Effector memory CD8-positive, alpha-beta T cell (primary cell): ENCODE results near the gene FAM131C.

Source experiments
- ATAC-seq: fragments of 150-1000 bp; cut with Tn5 transposase; replicated peaks from 2 replicates; pipeline ENCODE4 v1.10.0; 2021; ENCODE audit warnings: mild to moderate bottlenecking, moderate library complexity
- DNase-seq, 3 experiments: peaks; one replicate each; pipeline ENCODE4 v3.0.0; 2021
- H3K27ac Mint-ChIP-seq, 2 donors: one replicate each; pipeline ENCODE4 v1.8.0; 2022; ENCODE audit warnings: mild to moderate bottlenecking in 2 of 2, mixed read lengths in 2 of 2, moderate library complexity in 2 of 2
- H3K27me3 Mint-ChIP-seq, 2 donors: one replicate each; pipeline ENCODE4 v1.8.0; 2022; ENCODE audit warnings: mixed read lengths in 2 of 2
- H3K36me3 Mint-ChIP-seq: one replicate; pipeline ENCODE4 v1.8.0; 2022; ENCODE audit warnings: mild to moderate bottlenecking, moderate library complexity, mixed read lengths; ENCODE audit not compliant: insufficient read depth
- H3K4me1 Mint-ChIP-seq, 2 donors: one replicate each; pipeline ENCODE4 v1.8.0; 2022; ENCODE audit warnings: low read depth in 2 of 2, mixed read lengths in 2 of 2
- H3K4me3 Mint-ChIP-seq, 2 donors: one replicate each; pipeline ENCODE4 v1.8.0; 2022; ENCODE audit warnings: mild to moderate bottlenecking in 2 of 2, mixed read lengths in 2 of 2, moderate library complexity in 2 of 2
- H3K9me3 Mint-ChIP-seq, 2 donors: one replicate each; pipeline ENCODE4 v1.8.0; 2022; ENCODE audit warnings: mixed read lengths in 2 of 2

FAM131C gene

GRCh38 chr1:16092923-16093511 is 19.6 kb upstream of the FAM131C start:
- H3K36me3 Mint-ChIP-seq: peaks cover 7% of the 10 kb centered on the region
- peaks cover 0 to 4% of the 10 kb centered on the region in 2 donors for H3K4me1 Mint-ChIP-seq
- peaks cover 25 to 36% of the 10 kb centered on the region in 2 donors for H3K27me3 Mint-ChIP-seq
- ATAC-seq (no peak), DNase-seq (no peak)
- H3K4me3 Mint-ChIP-seq: no peak overlapping the region
- H3K9me3 Mint-ChIP-seq: no peaks in the 10 kb centered on the region
- H3K27ac Mint-ChIP-seq: no peak overlapping the region

GRCh38 chr1:16092097-16092922 is 18.9 kb upstream of the FAM131C start:
- H3K27ac Mint-ChIP-seq: peak overlapping the region in 1 of 2 donors; percentile 72
- H3K4me1 Mint-ChIP-seq: peaks cover 0 to 4% of the 10 kb centered on the region in 2 donors
- peaks cover 22 to 36% of the 10 kb centered on the region in 2 donors for H3K27me3 Mint-ChIP-seq
- H3K4me3 Mint-ChIP-seq: no peak overlapping the region
- H3K9me3 Mint-ChIP-seq: no peaks in the 10 kb centered on the region
- peaks cover 7% of the 10 kb centered on the region for H3K36me3 Mint-ChIP-seq
- ATAC-seq: no peak
- DNase-seq: no peak

- no peak for DNase-seq
- Mint-ChIP-seq H3K27ac (no peak overlapping the region), H3K27me3 (peaks cover 12 to 26% of the 10 kb centered on the region in 2 donors), H3K4me1 (peaks cover 0 to 4% of the 10 kb centered on the region in 2 donors), H3K4me3 (no peak overlapping the region), H3K9me3 (no peaks in the 10 kb centered on the region), H3K36me3 (peaks cover 7% of the 10 kb centered on the region)
- no peak for ATAC-seq
Observed at GRCh38 chr1:16091296-16091695, 17.8 kb upstream of the FAM131C start.

- no peak for DNase-seq
- no peak overlapping the region for H3K4me3 Mint-ChIP-seq
- H3K27ac Mint-ChIP-seq: no peak overlapping the region
- H3K4me1 Mint-ChIP-seq: peaks cover 0 to 4% of the 10 kb centered on the region in 2 donors
- peaks cover 2 to 15% of the 10 kb centered on the region in 2 donors for H3K27me3 Mint-ChIP-seq
- peaks cover 3% of the 10 kb centered on the region for H3K36me3 Mint-ChIP-seq
- no peaks in the 10 kb centered on the region for H3K9me3 Mint-ChIP-seq
- ATAC-seq: no peak
Observed at GRCh38 chr1:16090076-16090826, 16.8 kb upstream of the FAM131C start.

- no peaks in the 10 kb centered on the region for H3K9me3 Mint-ChIP-seq
- H3K27ac Mint-ChIP-seq: no peak overlapping the region
Observed at GRCh38 chr1:16088996-16089395, 15.5 kb upstream of the FAM131C start.

GRCh38 chr1:16088351-16088911 is 15.0 kb upstream of the FAM131C start:
- H3K27me3 Mint-ChIP-seq: peaks cover 0 to 11% of the 10 kb centered on the region in 2 donors
- DNase-seq (no peak), ATAC-seq (no peak)
- no peaks in the 10 kb centered on the region for H3K9me3 Mint-ChIP-seq
- H3K4me1 Mint-ChIP-seq: peaks cover 0 to 4% of the 10 kb centered on the region in 2 donors
- no peak overlapping the region for H3K4me3 Mint-ChIP-seq
- no peak overlapping the region for H3K27ac Mint-ChIP-seq
- H3K36me3 Mint-ChIP-seq: no peaks in the 10 kb centered on the region

More at GRCh38 chr1:16088996-16089395, 15.5 kb upstream of the FAM131C start:
- H3K4me3 Mint-ChIP-seq: no peak overlapping the region
- ATAC-seq (no peak), DNase-seq (no peak)
- H3K4me1 Mint-ChIP-seq: peaks cover 0 to 4% of the 10 kb centered on the region in 2 donors
- no peaks in the 10 kb centered on the region for H3K36me3 Mint-ChIP-seq
- H3K27me3 Mint-ChIP-seq: peaks cover 0 to 11% of the 10 kb centered on the region in 2 donors

- peaks cover 0 to 4% of the 10 kb centered on the region in 2 donors for H3K4me1 Mint-ChIP-seq
- H3K27me3 Mint-ChIP-seq: peaks cover 0 to 11% of the 10 kb centered on the region in 2 donors
- H3K36me3 Mint-ChIP-seq: no peaks in the 10 kb centered on the region
- peak overlapping the region in 1 of 2 donors; percentile 68 for H3K27ac Mint-ChIP-seq
- no peak for ATAC-seq
- H3K9me3 Mint-ChIP-seq: no peaks in the 10 kb centered on the region
- no peak for DNase-seq
- no peak overlapping the region for H3K4me3 Mint-ChIP-seq
Observed at GRCh38 chr1:16087733-16088132, 14.3 kb upstream of the FAM131C start.

- Mint-ChIP-seq H3K4me1 (peaks cover 2 to 6% of the 10 kb centered on the region in 2 donors), H3K27ac (no peak overlapping the region), H3K27me3 (no peaks in the 10 kb centered on the region), H3K36me3 (no peaks in the 10 kb centered on the region), H3K4me3 (no peak overlapping the region), H3K9me3 (no peaks in the 10 kb centered on the region)
- DNase-seq (no peak), ATAC-seq (no peak)
Observed at GRCh38 chr1:16085522-16085921, 12.1 kb upstream of the FAM131C start.

GRCh38 chr1:16083486-16083885 is 10.0 kb upstream of the FAM131C start:
- ATAC-seq: no peak
- H3K9me3 Mint-ChIP-seq: no peaks in the 10 kb centered on the region

GRCh38 chr1:16082283-16083038 is 9.0 kb upstream of the FAM131C start:
- peaks cover 10 to 13% of the 10 kb centered on the region in 2 donors for H3K4me1 Mint-ChIP-seq
- no peak overlapping the region for H3K4me3 Mint-ChIP-seq

More at GRCh38 chr1:16083486-16083885, 10.0 kb upstream of the FAM131C start:
- no peak for DNase-seq
- H3K27me3 Mint-ChIP-seq: no peaks in the 10 kb centered on the region
- H3K4me3 Mint-ChIP-seq: no peak overlapping the region
- H3K4me1 Mint-ChIP-seq: peaks cover 10 to 13% of the 10 kb centered on the region in 2 donors
- H3K27ac Mint-ChIP-seq: no peak overlapping the region
- H3K36me3 Mint-ChIP-seq: no peaks in the 10 kb centered on the region

GRCh38 chr1:16081636-16082035 is 8.2 kb upstream of the FAM131C start:
- H3K36me3 Mint-ChIP-seq: no peaks in the 10 kb centered on the region
- H3K27ac Mint-ChIP-seq: no peak overlapping the region
- ATAC-seq (no peak), DNase-seq (no peak)
- H3K9me3 Mint-ChIP-seq: no peaks in the 10 kb centered on the region
- H3K4me3 Mint-ChIP-seq: no peak overlapping the region
- H3K4me1 Mint-ChIP-seq: peaks cover 10 to 13% of the 10 kb centered on the region in 2 donors
- H3K27me3 Mint-ChIP-seq: no peaks in the 10 kb centered on the region

More at GRCh38 chr1:16082283-16083038, 9.0 kb upstream of the FAM131C start:
- ATAC-seq (peak; percentile 25), DNase-seq (peak; percentile 60 to 66 (median 65))
- Mint-ChIP-seq H3K36me3 (no peaks in the 10 kb centered on the region), H3K27me3 (no peaks in the 10 kb centered on the region), H3K27ac (peak overlapping the region in 1 of 2 donors; percentile 38), H3K9me3 (no peaks in the 10 kb centered on the region)

- peaks cover 10 to 13% of the 10 kb centered on the region in 2 donors for H3K4me1 Mint-ChIP-seq
- no peaks in the 10 kb centered on the region for H3K9me3 Mint-ChIP-seq
- no peak for DNase-seq
- H3K27me3 Mint-ChIP-seq: no peaks in the 10 kb centered on the region
- no peak overlapping the region for H3K4me3 Mint-ChIP-seq
- peaks cover 1% of the 10 kb centered on the region for H3K36me3 Mint-ChIP-seq
- peak overlapping the region in 1 of 2 donors; percentile 47 for H3K27ac Mint-ChIP-seq
- ATAC-seq: no peak
Observed at GRCh38 chr1:16080422-16081150, 7.1 kb upstream of the FAM131C start.
